GM12891 (cell line): ENCODE results near the gene OCSTAMP.

Source experiments
- POLR2A ChIP-seq: IDR thresholded peaks from 2 replicates; pipeline ENCODE4 v1.6.1; 2011; ENCODE audit warnings: low read depth, low read length, control low read depth
- POLR2AphosphoS5 ChIP-seq: IDR thresholded peaks from 2 replicates; pipeline ENCODE4 v1.6.1; 2011; ENCODE audit warnings: low read depth, low read length, control low read depth
- SPI1 ChIP-seq: IDR thresholded peaks from 2 replicates; pipeline ENCODE4 v1.6.1; 2011; ENCODE audit warnings: low read depth, low read length, control low read depth
- TAF1 ChIP-seq: IDR thresholded peaks from 2 replicates; pipeline ENCODE4 v1.6.1; 2011; ENCODE audit warnings: low read depth, low read length, control low read depth

DNA sequence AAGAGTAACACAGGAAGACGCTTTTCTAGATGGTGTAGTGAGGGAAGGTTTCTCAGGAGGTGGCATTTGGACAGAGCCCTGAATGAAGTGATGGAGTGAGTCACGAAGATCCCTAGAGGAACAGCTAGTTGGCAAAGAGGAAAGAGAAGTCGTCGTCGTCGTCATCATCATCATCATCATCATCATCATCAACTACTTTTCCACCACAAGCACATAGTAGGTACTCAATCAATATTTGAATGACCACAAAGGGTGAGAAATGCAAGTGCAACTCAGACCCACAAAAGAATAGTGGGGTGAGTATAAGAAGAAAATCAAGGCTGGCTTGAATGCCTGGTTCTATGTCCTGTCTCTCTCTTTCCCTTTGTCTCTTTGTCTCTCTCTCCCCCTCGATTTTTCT, 28.3 kb upstream of the OCSTAMP start:
- TF ChIP-seq POLR2A (no peak), POLR2AphosphoS5 (no peak), TAF1 (no peak), SPI1 (no peak)
